HG03095 (cell line): ENCODE data around the gene LASP1.

Experiments
- ATAC-seq: cut with Tn5 transposase; IDR thresholded peaks from one replicate; pipeline ENCODE4 v1.9.1; 2021; ENCODE audit warnings: moderate library complexity; ENCODE audit not compliant: unreplicated experiment

Gene LASP1

DNA sequence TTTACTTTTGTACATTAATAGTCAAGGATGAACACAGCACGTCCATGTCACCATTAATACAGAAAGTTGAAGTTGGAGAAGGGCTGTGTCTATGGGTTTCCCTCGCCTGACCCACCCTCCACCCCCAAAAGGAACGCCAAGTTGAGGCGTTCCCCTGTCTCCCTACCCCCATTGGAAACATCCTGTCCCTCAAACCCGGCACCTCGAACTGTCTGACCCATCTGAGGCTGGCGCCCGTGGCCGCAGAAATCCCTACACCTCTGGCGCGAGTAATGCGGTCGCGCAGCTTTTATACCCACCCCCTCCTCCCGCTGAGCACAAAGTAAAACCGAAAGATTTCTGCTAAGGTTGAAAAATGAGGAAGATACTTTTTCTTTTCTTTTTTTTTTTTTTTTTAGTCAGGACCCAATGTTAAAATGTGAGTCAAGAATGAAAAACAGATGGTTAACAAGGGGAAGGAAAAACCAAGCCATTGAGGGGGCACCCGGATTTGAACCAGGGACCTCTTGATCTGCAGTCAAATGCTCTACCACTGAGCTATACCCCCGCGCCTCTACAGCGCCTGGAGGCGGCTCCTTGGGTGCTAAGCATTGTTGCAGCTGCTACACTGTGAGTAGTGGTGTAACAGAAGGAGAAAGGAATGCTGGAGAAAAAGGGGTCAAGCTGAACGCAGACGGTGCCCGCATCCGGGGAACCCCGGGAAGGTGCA is 887 bp upstream of the LASP1 start:
- ATAC-seq: peak; percentile 29

DNA sequence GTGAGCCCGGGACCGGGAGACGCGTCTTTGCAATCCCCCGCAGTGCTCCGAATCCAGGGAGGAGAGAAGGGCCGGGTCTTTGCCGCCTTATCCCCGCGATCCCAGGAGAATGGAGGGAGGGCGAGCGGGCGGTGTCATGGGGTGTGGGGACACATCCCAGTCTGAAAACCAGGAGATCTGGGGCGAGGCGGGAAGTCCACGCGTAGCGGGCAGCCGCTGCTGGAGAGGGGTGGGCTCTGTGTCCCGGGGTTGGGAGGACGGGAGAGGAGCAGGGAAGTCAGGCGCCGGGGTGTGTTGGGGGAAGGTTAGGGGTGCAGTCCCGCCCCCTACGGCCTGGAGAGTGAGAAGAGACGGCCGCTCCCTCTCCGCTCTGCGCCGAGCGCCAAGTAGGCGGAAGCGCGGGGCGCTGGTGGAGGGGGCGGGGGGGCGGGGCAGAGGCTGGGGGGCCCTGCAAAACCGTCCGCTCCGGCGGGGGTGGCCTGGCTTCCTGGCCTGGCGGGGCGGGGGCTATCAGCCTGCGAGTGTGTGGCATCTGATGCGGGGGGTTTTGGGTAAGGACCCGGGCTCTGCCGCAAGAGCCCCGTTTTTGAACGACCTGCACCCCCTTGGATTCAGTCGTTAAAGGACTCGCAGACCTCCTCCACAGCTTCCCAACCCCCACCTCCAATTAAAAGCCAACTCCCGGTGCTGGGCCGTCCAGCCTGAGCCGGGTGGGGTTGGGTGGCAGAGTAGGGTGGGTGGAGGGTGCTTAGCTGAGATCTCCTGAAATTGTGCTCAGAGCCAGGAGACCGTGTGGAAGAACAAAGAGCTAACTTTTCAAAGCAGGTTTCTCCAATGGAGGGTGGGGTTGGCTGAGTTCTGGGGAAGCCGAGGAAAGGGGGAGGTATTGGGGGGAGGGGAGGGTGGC is 654 bp downstream of the LASP1 start:
- no peak for ATAC-seq

DNA sequence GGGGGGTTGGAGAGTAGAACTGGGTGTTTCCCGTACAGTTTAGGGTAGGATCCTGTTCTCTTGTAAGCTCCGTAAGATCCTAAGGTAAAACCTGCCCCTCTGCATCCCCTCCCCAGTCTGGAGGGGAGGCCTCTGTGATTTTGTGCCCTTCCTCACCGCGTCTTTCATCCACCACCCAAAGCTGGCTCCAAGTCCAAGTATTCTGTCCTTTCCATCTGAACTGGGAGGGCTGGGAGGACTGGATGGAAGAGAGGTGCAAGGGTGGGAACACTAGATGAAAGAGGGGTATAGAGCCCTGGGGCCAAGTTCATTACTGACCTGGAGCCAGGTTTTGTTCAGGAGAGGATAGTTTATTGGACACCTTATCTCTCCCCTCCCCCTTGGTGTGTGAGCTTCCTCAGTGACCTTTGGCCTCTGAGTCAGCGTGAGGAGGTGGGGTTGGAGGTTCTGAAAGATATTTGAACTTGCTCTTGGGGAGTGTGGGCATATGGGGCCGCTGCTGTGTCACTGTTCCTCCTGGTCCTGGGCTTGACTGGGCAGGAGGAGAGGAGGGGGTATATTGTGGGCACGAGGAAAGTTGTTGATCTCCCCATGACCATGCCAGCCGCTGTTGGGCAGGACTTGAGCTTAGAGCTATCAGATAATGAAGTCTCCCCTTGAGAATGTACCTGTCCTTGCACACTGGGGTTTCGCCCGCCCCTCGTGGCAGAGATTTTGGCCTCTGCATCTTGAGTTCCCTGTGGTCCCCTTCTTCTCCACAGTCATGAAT is 1.6 kb downstream of the LASP1 start:
- no peak for ATAC-seq

DNA sequence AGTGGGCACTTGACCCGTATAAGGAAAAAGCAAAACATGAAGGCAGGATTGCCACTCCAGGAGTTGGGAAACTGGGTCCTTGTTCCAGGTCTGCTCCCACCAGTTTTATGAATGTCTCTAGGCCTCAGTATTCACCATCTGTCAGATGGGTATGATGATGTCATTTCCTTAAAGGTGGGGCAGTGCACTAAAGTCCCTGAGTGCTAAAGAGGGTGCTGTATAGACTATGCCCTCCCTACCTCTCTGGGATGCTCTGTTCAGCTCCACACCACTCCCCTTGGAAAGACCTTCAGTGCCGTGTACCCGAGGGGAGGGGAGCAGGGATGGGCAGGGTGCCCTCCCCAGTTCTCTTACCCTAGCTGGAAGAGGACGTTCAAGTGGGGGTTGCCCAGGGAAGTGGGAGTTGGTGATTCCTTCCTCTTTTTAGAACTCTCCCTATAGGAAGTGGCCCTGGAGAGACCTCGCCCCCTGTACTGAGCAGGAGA is 2.2 kb downstream of the LASP1 start:
- no peak for ATAC-seq

DNA sequence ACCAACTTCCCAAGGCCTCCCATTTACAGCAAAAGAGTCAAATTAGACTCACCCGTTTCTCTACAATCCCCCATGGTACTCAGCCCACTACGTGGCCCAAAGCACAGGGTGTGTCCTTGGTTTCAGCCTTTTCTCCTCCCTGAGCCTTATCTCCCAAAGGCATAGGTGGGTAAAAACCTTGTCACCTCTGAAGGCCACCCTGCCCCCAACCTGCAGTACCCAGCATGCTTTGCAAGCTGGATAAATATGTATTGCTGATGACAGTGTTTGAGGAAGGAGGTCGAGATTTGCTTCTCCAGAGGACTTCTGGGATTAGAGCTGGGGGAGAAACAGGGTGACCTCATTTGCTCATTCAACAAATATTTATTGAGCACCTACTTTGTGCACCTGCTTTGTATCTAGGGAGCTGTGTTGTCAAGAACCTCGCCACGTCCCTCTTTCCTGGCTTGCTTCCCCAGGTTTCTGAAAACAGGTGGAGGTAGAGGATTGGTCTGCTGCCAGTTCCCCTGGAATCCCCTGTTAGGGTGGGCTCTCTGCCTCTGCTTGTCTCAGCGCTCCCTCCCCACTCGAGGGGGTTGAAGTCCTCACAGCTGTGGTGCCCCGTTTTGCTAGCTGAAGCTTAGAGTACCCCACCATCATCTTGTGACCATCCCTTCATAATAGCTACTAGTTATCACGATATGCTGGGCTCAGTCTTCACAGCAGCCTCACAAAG is 3.0 kb downstream of the LASP1 start:
- no peak for ATAC-seq

DNA sequence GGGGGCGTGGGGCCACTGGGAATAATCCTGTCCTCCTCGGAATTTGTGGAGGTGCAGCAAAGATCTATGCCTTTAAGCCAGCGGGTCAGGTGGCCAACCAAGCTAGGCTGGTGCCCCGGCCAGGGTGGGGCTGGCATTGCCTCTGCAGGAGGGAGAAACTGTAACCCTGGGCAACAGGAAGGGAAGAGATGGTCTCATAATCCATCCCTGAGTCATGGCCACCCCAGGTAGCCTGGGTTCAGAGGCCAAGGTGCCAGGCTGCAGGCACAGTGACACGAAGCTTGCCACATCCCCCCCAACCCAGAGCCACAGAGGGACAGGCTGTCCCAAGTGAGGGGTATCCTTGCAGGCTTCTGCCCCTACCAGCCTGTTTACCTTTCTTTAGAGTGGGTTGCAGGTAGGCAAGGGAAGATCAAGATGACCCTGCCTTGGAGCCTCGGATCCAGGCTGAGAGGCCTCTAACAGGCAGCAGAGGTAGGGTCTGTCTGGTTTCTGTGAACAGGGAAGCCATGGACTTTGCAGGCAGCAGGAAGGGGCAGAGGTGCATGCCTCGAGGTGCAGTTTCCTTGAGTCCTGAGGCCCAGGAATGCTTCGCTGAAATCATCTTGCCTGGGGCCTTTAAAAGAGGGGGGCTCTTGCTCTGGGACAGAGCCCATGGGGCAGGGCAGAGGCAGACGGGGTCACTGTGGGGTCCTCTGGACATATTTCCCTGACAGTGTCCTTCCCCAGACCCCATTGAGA is 4.0 kb downstream of the LASP1 start:
- ATAC-seq: no peak

DNA sequence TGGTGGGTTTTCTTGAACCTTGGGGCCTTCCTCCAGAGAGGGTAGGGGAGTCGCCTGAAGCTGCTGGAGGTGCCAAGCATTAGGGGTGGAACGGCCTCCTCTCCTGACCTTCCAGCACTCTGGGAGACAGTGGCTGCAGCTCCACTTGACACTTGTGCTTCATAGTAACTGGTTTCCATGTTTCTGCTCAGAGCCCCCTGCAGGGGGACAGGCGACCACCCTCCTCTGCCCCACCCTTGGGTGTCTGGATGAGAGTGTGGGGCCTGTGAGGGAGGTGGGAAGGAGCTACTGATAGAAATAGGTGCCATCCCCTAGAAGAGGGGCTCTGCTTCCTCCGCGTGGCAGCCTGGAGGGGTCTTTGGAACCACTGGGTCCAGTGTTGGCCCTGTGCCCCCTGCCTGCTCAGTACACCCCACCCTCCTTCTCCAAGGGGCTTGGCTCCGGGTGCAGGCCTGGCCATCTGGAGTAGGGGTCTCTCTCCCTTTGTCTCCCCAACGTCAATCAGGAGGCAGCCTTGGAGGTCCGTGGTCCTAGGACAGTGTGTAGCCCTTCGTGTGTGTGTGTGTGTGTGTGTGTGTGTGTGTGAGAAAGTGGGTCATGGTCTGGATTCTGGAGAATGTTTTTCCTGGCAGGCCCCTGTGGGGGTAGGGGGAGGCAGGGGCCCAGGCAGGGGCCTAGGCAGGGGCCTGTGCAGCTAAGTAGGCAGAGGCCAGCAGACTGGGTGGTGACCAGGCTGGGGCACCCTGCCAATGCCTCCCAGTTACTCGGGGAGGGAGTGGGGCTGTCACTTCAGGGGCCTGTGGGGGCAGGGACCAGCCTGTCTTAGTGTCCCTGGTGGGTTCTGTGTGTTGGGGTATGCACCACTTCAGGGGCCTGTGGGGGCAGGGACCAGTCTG is 4.9 kb downstream of the LASP1 start:
- ATAC-seq: no peak

DNA sequence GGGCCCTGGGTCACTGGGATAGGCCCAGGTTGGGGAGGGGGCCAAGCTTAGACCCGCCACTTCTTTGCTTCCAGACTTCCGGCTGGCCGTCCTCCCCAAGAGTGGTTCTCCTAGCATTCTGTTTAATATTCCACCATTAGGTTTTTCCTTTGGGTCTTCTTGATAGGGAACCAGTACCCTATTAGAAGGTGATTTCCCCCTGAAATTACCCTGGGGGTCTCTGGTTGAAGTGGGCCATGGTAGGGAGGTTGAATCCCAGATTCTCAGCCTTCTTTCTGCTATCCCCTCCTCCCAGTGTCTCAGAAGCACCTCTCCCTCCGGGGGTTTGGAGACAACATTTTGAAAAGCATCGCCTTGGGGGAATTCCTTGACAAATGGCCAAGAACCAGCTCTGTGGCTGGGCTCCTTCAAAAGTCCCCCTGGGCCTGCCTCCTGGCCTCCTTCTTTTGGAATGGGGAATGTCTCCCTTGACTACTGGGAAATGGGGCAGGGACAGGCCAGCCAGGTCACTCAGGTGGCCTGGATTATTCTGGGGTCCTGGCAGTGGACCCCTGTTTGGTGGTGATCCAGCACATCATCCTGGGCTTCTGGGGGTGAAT is 5.7 kb downstream of the LASP1 start:
- no peak for ATAC-seq

DNA sequence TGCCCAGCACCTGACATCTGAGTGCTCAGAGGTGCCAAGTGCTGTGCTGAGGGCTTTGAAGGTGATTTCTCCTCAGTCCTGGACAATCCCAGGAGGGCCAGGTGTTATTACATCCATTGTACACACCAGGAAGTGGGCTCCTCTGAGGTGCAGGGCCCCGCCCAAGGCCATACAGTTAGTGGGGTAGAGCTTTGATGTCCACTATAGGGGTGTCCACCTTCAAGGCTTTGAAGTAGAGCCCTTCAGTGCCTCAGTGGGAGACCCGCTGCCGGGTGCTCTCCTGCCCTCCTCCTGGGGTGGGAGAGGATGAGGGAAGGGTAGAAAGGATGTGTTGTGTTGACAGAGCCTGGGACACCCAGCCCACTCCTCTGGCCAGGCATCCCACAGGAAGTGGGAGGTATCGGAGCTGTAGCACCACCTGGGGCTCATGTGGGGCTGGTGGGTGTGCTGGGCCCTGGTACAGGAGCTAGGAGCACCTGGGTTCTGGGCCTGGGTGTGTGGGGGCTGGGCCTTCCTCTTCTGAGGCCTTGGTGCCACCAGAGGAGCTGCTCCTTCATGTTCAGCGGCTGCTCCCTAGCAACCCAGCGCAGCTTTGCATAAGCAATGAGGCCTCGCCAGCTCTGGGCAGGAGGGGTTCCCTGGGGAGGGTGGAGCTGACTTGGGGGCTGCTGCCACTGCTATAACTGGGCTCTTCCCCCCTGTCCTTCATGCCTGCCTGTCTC is 7.4 kb downstream of the LASP1 start:
- ATAC-seq: no peak

DNA sequence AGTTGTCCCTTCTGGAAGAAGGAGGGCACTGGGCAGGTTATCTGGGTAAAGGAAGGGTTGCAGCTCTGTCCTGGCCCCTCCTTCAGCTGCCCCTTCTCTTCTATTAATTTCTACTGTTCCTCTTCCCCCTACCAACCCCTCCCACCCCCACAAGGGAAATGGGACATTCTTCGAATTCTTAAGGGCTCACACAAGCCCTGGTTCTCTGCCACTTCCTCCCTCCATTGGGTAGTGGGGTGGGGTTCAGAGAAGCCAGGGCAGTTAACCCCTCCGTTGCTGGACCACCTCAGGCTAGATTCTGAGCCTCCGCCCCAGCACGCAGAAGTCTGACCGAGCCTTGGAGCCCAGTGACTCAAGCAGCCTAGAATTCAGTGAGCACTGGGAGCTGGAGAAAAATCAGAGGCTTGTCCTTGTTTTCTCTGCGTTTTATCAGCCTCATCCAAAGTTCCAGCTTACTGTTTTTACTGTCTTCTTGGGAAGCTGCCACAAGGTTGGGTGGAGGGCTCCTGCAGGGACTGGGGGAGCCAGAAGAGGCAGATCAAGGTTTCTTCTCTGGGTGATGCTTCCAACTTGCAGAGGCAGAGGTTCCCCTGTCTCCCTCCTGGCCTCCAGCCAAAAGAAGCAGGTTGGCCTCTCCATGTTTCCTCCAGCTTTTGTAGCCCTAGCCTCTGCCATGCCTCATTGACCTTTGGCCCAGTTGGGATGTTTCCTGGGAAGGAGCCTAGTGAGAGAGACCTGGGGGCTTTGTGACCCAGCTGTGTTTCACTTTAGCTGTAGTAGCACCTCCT is 10.2 kb downstream of the LASP1 start:
- no peak for ATAC-seq

DNA sequence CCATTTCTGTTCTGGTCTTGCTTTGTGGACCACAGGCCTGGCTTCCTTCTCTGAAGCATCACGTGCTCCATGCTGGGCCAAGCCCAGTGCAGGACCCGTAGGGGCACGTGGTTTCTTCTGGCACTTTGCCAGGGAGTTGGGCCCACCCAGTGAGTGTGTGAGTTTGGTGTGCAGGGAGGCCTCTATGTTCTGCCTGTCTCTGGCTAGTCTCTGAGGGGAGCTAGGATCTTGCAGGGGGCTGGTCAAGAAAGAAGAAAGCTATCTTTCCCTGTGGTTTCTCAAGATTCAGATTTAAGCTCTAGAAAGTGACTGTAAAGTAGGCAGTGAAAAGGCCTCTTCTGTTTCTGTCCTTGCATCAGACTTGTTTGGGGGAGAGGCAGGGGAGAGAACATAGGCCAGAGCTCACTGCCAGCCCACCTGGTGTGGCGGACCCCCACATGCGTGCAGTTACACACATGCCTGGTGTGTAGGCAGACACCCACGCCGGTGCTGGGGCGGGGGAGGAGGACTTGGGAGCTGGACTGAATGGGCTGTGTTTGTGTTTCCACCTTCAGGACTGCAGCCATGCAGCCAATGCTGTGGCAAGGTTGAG is 11.8 kb downstream of the LASP1 start:
- no peak for ATAC-seq

DNA sequence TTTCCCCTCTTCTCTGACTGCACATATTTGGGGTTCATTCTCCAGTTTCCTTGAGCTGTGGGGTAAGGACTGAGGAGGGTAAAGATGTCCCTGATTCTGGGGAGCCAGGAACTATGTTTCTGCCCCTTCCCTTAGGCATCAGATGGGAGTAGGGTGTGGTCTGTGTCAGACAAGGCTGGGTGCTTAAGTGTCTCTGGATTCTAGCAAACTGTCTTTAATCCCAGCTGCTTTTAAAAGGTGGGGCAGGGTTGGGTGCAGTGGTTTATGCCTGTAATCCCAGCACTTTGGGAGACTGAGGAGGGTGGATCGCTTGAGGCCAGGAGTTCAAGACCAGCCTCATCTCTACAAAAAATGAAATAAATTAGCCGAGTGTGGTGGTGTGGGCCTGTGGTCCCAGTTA is 13.0 kb downstream of the LASP1 start:
- ATAC-seq: no peak

DNA sequence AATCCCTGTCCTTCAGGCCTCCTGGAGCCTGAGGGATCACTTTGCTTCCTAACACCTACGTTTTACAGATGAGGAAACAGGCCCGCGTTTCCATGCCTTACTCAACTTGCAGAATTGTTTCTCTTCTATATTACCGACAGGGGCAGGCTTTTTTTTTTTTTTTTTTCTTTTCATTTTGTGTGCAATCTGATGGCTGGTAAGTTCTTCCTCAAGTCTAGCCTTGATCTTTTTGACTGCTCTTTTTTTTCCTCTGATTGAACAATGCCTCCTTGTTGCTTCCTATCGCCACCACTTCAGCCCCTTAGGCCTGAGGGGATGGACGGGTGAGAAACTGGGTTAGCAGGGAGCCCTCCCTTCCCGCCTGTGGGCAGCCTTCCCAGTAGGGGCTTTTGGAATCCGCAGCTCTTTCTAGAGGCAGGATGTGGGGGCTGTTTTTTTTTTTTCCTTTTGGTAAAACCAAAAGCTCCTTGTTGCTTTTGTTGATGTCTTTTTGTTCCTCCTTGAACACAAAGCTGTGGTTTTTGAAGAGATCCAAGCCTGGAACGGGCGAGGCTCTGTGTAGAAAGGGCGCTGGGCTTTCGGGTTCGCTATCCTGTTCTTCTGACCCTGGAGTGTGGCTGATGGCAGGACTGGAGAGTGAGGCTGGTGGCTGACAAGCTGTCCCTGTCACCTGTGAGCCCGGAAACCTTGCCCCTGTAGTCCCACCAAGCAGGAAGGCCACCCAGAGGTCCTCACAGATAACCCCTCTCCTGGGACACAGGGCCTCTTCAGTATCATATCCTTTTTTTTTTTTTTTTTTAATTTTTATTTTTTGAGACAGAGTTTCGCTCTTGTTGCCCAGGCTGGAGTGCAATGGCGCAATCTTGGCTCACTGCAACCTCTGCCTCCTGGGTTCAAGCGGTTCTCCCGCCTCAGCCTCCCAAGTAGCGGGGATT is 14.0 kb downstream of the LASP1 start:
- no peak for ATAC-seq

DNA sequence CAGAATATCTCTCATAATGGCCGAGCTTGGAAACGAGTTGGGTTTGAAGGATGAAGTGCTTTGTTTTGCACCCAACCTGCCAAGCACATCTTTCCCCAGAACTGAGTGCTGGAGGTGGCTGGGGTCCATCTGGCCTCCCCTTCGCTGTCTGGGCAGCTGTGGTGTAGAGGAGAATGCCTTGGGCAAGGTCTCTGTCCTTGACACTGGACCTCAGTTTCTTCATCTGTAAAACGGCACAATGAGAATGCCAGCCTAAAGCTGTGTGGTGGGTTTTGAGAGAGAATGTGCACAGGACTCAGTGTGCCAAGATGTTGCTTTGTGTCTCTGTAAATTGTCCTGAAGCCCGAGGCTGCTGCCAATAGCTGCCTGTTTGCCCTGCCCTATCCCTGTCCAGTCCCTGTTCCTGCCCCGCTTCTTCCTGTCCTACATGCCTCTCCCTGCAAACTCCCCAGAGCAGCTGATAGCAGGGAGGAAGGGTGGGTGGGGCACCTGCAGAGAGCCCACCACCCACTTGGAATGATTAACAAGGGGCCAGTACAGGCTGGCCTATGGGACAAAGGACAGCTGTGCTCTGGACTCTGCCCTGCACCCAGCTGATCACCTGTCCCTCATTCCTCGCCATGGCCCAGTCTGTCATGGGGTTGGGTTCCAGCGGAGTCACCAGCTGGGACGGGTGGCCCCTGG is 15.3 kb downstream of the LASP1 start:
- no peak for ATAC-seq
